ENCODE measurements around the gene OR10G2. TPM values are rescaled to one million over a fixed set of nuclear protein-coding genes. Genes with fewer than 3 reads are reported as not detected.

Gene OR10G2
- polyA plus RNA-seq, 3 donors, result not detected

DNA sequence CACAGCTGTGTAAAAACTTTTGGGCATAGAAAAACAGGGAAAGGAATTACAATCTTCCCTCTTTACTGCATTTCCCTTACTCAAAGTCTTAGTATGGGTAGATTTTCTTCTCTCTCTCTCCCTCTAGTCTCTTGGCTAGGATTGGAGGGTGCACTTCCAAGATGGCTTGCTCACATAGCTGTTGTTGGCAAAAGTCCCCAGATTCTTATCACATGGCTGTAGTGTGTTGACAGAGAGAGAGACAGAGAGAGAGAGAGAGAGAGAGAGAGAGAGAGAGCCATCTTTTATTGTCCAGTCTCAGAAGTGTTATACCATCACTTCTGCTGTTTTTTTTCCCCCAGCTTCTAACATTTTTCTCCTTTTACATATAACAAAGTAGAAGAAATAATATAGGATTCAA, 12.6 kb upstream of the OR10G2 start:
- Histone ChIP-seq H3K9me3 (replicated peaks in 1 of 2; ENCODE audit: control insufficient read depth in 1 of 2, insufficient read depth in 1 of 2, low read length in 2 of 2) (no peaks in the 10 kb centered on the region), H3K4me3 (replicated peaks in 1 of 3; ENCODE audit: low read depth in 2 of 3, low read length in 3 of 3) (no peak overlapping the region), H3K4me1 (ENCODE audit: control insufficient read depth in 1 of 2, insufficient read depth in 2 of 2, low read length in 2 of 2) (no peaks in the 10 kb centered on the region), H3K79me2 (ENCODE audit: insufficient read depth, low read length) (no peaks in the 10 kb centered on the region), H3K9ac (ENCODE audit: insufficient read depth, low read length, poor library complexity, severe bottlenecking) (no peak overlapping the region), H3K36me3 (replicated peaks in 1 of 2; ENCODE audit: control insufficient read depth in 1 of 2, insufficient read depth in 2 of 2, low read length in 2 of 2) (no peaks in the 10 kb centered on the region), H3K27me3 (ENCODE audit: control insufficient read depth in 2 of 2, insufficient read depth in 2 of 2, low read length in 2 of 2) (no peaks in the 10 kb centered on the region), H2AFZ (ENCODE audit: insufficient read depth, low read depth, low read length, poor library complexity, severe bottlenecking) (no peak overlapping the region), H4K20me1 (ENCODE audit: insufficient read depth, low read length) (no peaks in the 10 kb centered on the region), H3K27ac (ENCODE audit: low read depth in 1 of 2, low read length in 2 of 2) (no peak overlapping the region), H3K4me2 (replicated peaks; ENCODE audit: extremely low read depth, low read length, poor library complexity, severe bottlenecking) (no peak overlapping the region)
- Mint-ChIP-seq H3K36me3 (no peaks in the 10 kb centered on the region), H3K4me1 (no peaks in the 10 kb centered on the region), H3K27ac (no peak overlapping the region), H3K27me3 (ENCODE audit: low read depth in 3 of 3) (peaks cover 0 to 6% (median 4%) of the 10 kb centered on the region in 3 donors), H3K4me3 (no peak overlapping the region), H3K9me3 (peaks cover 0 to 8% (median 2%) of the 10 kb centered on the region in 7 donors)
- TF ChIP-seq CTCF (IDR thresholded peaks at IDR 0.05), result no peak
- intact Hi-C loops (cut with micrococcal nuclease), result no loop called here
- no peak for DNase-seq

- intact Hi-C loops (cut with micrococcal nuclease), result no loop called here
- Mint-ChIP-seq H3K27me3 (ENCODE audit: low read depth in 3 of 3) (peaks cover 0 to 8% (median 2%) of the 10 kb centered on the region in 3 donors), H3K4me1 (peaks cover 2% of the 10 kb centered on the region), H3K4me3 (no peak overlapping the region), H3K27ac (no peak overlapping the region), H3K36me3 (no peaks in the 10 kb centered on the region), H3K9me3 (peaks cover 0 to 6% (median 0%) of the 10 kb centered on the region in 7 donors)
- Histone ChIP-seq H3K4me2 (replicated peaks; ENCODE audit: extremely low read depth, low read length, poor library complexity, severe bottlenecking) (no peak overlapping the region), H3K79me2 (ENCODE audit: insufficient read depth, low read length) (no peaks in the 10 kb centered on the region), H3K9ac (ENCODE audit: insufficient read depth, low read length, poor library complexity, severe bottlenecking) (no peak overlapping the region), H3K27ac (ENCODE audit: low read depth in 1 of 2, low read length in 2 of 2) (no peak overlapping the region), H3K4me1 (ENCODE audit: control insufficient read depth in 1 of 2, insufficient read depth in 2 of 2, low read length in 2 of 2) (no peaks in the 10 kb centered on the region), H2AFZ (ENCODE audit: insufficient read depth, low read depth, low read length, poor library complexity, severe bottlenecking) (no peak overlapping the region), H3K27me3 (ENCODE audit: control insufficient read depth in 2 of 2, insufficient read depth in 2 of 2, low read length in 2 of 2) (no peaks in the 10 kb centered on the region), H3K4me3 (replicated peaks in 1 of 3; ENCODE audit: low read depth in 2 of 3, low read length in 3 of 3) (no peak overlapping the region), H4K20me1 (ENCODE audit: insufficient read depth, low read length) (no peaks in the 10 kb centered on the region), H3K36me3 (replicated peaks in 1 of 2; ENCODE audit: control insufficient read depth in 1 of 2, insufficient read depth in 2 of 2, low read length in 2 of 2) (no peaks in the 10 kb centered on the region), H3K9me3 (replicated peaks in 1 of 2; ENCODE audit: control insufficient read depth in 1 of 2, insufficient read depth in 1 of 2, low read length in 2 of 2) (no peaks in the 10 kb centered on the region)
- TF ChIP-seq CTCF (IDR thresholded peaks at IDR 0.05), result no peak
- no peak for DNase-seq
- 83% methylated on average over 3 of the region's 5 CpGs for WGBS (ENCODE audit: insufficient coverage)
Measured at GRCh38 chr14:21643407-21643806, 8.7 kb upstream of the OR10G2 start.
